H9 (cell line): ENCODE data around the gene HAND1. TPM values are rescaled to one million over a fixed set of nuclear protein-coding genes. Genes with fewer than 3 reads are reported as not detected.

Experiments used
- DNase-seq: peaks from one replicate; pipeline ENCODE4 v3.0.0-alpha.2; 2017
- H2AFZ ChIP-seq: one replicate; pipeline ENCODE4 v1.6.1; 2013; ENCODE audit warnings: mild to moderate bottlenecking, low read length, control low read depth, moderate library complexity
- H2AK5ac ChIP-seq: 2 replicates; pipeline ENCODE4 v1.6.1; 2013; ENCODE audit warnings: low read length, control low read depth, mixed read lengths; ENCODE audit not compliant: insufficient read length
- H2BK120ac ChIP-seq: one replicate; pipeline ENCODE4 v1.6.1; 2013; ENCODE audit warnings: low read depth, mild to moderate bottlenecking, low read length, control low read depth, inconsistent platforms; ENCODE audit not compliant: poor library complexity, severe bottlenecking
- H2BK12ac ChIP-seq: 2 replicates; pipeline ENCODE4 v1.6.1; 2013; ENCODE audit warnings: low read length, control low read depth, mixed read lengths, low read depth; ENCODE audit not compliant: insufficient read length
- H2BK15ac ChIP-seq: 2 replicates; pipeline ENCODE4 v1.6.1; 2013; ENCODE audit warnings: low read depth, low read length, control low read depth
- H2BK20ac ChIP-seq: one replicate; pipeline ENCODE4 v1.6.1; 2013; ENCODE audit warnings: low read depth, mild to moderate bottlenecking, low read length, control low read depth, inconsistent platforms; ENCODE audit not compliant: poor library complexity, severe bottlenecking
- H2BK5ac ChIP-seq: 2 replicates; pipeline ENCODE4 v1.6.1; 2013; ENCODE audit warnings: low read length, control low read depth, mixed read lengths; ENCODE audit not compliant: insufficient read length
- H3K14ac ChIP-seq: 2 replicates; pipeline ENCODE4 v1.6.1; 2013; ENCODE audit warnings: low read length, control low read depth; ENCODE audit not compliant: insufficient read depth
- H3K18ac ChIP-seq: 2 replicates; pipeline ENCODE4 v1.6.1; 2013; ENCODE audit warnings: low read depth, mild to moderate bottlenecking, mixed read lengths, low read length, control low read depth; ENCODE audit not compliant: insufficient read length
- H3K23ac ChIP-seq: 2 replicates; pipeline ENCODE4 v1.6.1; 2013; ENCODE audit warnings: low read length, control low read depth, mixed read lengths, low read depth; ENCODE audit not compliant: insufficient read length
- H3K23me2 ChIP-seq: 2 replicates; pipeline ENCODE4 v1.6.1; 2013; ENCODE audit warnings: low read depth, mild to moderate bottlenecking, mixed read lengths, low read length, control low read depth; ENCODE audit not compliant: insufficient read length, poor library complexity, severe bottlenecking
- H3K27ac ChIP-seq: 2 replicates; pipeline ENCODE4 v1.5.1; 2013; ENCODE audit warnings: low read length, control low read depth, mixed read lengths, low read depth; ENCODE audit not compliant: insufficient read length
- H3K27me3 ChIP-seq: 2 replicates; pipeline ENCODE4 v1.6.1; 2013; ENCODE audit warnings: low read length, control low read depth, inconsistent platforms; ENCODE audit not compliant: insufficient read depth
- H3K4ac ChIP-seq: 2 replicates; pipeline ENCODE4 v1.6.1; 2013; ENCODE audit warnings: low read depth, mild to moderate bottlenecking, control low read depth, inconsistent platforms, low read length, moderate library complexity
- H3K4me1 ChIP-seq: 2 replicates; pipeline ENCODE4 v1.6.1; 2013; ENCODE audit warnings: low read length, control low read depth, inconsistent platforms; ENCODE audit not compliant: insufficient read depth
- H3K4me2 ChIP-seq: 2 replicates; pipeline ENCODE4 v1.6.1; 2013; ENCODE audit warnings: low read length, control low read depth, mixed read lengths; ENCODE audit not compliant: insufficient read length, insufficient read depth
- H3K56ac ChIP-seq: 2 replicates; pipeline ENCODE4 v1.6.1; 2013; ENCODE audit warnings: low read depth, mild to moderate bottlenecking, mixed read lengths, low read length, control low read depth; ENCODE audit not compliant: insufficient read length
- H3K79me1 ChIP-seq: 2 replicates; pipeline ENCODE4 v1.6.1; 2013; ENCODE audit warnings: low read depth, mild to moderate bottlenecking, moderate library complexity, low read length, control low read depth, inconsistent platforms; ENCODE audit not compliant: insufficient read depth, poor library complexity, severe bottlenecking
- H3K79me2 ChIP-seq: 2 replicates; pipeline ENCODE4 v1.6.1; 2013; ENCODE audit warnings: low read length, control low read depth, inconsistent platforms; ENCODE audit not compliant: insufficient read depth
- H3K9ac ChIP-seq: 2 replicates; pipeline ENCODE4 v1.6.1; 2013; ENCODE audit warnings: low read length, control low read depth, mixed read lengths; ENCODE audit not compliant: insufficient read length; ENCODE audit errors: extremely low read depth
- H3K9me3 ChIP-seq: one replicate; pipeline ENCODE4 v1.6.1; 2013; ENCODE audit warnings: low read depth, low read length, inconsistent platforms; ENCODE audit not compliant: control insufficient read depth
- H3T11ph ChIP-seq: one replicate; pipeline ENCODE4 v1.6.1; 2013; ENCODE audit warnings: mild to moderate bottlenecking, low read length, control low read depth, inconsistent platforms
- H4K20me1 ChIP-seq: one replicate; pipeline ENCODE4 v1.6.1; 2013; ENCODE audit not compliant: control insufficient read depth, insufficient read length, insufficient read depth
- H4K5ac ChIP-seq: 2 replicates; pipeline ENCODE4 v1.6.1; 2013; ENCODE audit warnings: low read depth, mild to moderate bottlenecking, mixed read lengths, low read length, control low read depth; ENCODE audit not compliant: insufficient read length
- H4K8ac ChIP-seq: replicated peaks from 2 replicates; pipeline ENCODE4 v1.6.1; 2013; ENCODE audit warnings: low read length, control low read depth, mixed read lengths, low read depth; ENCODE audit not compliant: insufficient read length
- H4K91ac ChIP-seq: 2 replicates; pipeline ENCODE4 v1.6.1; 2013; ENCODE audit warnings: low read depth, mild to moderate bottlenecking, moderate library complexity, mixed read lengths, low read length, control low read depth; ENCODE audit not compliant: insufficient read length
- H3K27ac Mint-ChIP-seq, 3 experiments: 2 replicates in 2 of 3; 3 replicates in 1 of 3; pipeline ENCODE4 v1.8.0; 2020 to 2021; ENCODE audit warnings: mixed read lengths in 3 of 3, mild to moderate bottlenecking in 1 of 3, moderate library complexity in 1 of 3
- H3K27me3 Mint-ChIP-seq: 2 replicates; pipeline ENCODE4 v1.8.0; 2021; ENCODE audit warnings: low read depth, mild to moderate bottlenecking, moderate library complexity, mixed read lengths
- H3K36me3 Mint-ChIP-seq, 3 experiments: 2 replicates in 2 of 3; 3 replicates in 1 of 3; pipeline ENCODE4 v1.8.0; 2020 to 2021; ENCODE audit warnings: low read depth in 3 of 3, mixed read lengths in 3 of 3; ENCODE audit not compliant: insufficient read depth in 1 of 3
- H3K4me1 Mint-ChIP-seq, 2 experiments: 2 replicates each; pipeline ENCODE4 v1.8.0; 2020; ENCODE audit warnings: mixed read lengths in 2 of 2
- H3K4me3 Mint-ChIP-seq, 2 experiments: 2 replicates in 1 of 2; 3 replicates in 1 of 2; pipeline ENCODE4 v1.8.0; 2020 to 2021; ENCODE audit warnings: mild to moderate bottlenecking in 2 of 2, mixed read lengths in 2 of 2, moderate library complexity in 1 of 2
- H3K9me3 Mint-ChIP-seq, 2 experiments: 2 replicates in 1 of 2; 3 replicates in 1 of 2; pipeline ENCODE4 v1.8.0; 2020; ENCODE audit warnings: mild to moderate bottlenecking in 2 of 2, mixed read lengths in 2 of 2, moderate library complexity in 1 of 2
- WGBS: extraction: QIAGEN DNeasy Blood & Tissue Kit; methylation state at CpG from one replicate; pipeline ENCODE4 v1.1.7; 2013; ENCODE audit warnings: missing lambda C conversion rate, low lambda C conversion rate, mixed read lengths; ENCODE audit not compliant: insufficient read length; ENCODE audit errors: extremely low coverage; 5-methylcytosine and 5-hydroxymethylcytosine counted together
- total RNA-seq: library from RNA; stranded (reverse); gene quantifications from 2 replicates; pipeline ENCODE4 v1.2.1, GENCODE V29; 2021
- TF ChIP-seq, protein P1 (sequence below): fragments of 200-600 bp; sonication (generic); conservative IDR thresholded peaks from 3 replicates; pipeline ENCODE4 v1.8.0; 2021; ENCODE audit warnings: antibody characterized with exemption, mild to moderate bottlenecking

The HAND1 gene
- total RNA-seq, 1 experiment from 2014 or later: not detected

DNA sequence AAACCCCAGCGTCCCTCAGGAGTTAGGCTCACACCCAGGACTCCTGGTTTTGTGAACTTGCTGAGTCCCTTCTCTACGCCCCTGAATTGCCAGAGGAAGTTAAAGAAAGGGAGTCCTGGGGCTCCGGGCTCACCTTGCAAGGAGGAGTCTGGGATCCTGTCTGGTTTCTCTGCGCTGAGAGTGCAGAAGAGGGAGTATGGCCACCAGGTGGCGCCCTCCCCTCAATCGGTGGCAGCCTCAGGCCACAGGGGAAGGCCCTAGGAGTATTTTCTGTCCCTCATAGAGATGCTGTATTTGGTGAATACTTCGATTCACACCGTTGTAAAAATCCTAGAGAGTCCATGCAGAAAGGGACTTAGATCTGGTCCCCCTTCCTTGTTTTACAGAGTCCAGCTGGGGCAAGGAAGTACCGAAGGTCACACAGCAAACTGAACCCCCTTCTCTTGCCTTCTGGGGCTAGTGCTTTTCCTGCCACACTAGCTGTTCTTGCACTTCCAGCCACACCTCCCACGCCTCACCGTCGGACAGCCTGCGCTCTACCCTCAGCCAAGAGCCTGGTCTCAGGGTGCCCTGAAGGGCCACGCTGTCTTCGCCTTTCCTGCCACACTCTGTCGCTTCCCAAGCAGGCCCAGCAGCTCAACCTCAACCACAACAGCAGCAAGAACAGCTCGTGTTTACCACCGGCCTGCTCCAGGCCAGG lies 10.2 kb downstream of the HAND1 start:
- Mint-ChIP-seq H3K9me3 (no peaks in the 10 kb centered on the region), H3K4me3 (no peak overlapping the region; a peak in 1 of 5 replicates), H3K27ac (no peak overlapping the region), H3K27me3 (peaks cover 80% of the 10 kb centered on the region), H3K36me3 (no peaks in the 10 kb centered on the region; a peak in 1 of 7 replicates), H3K4me1 (peaks cover 3 to 14% of the 10 kb centered on the region in 2 experiments)
- no peak overlapping the region for H2AK5ac ChIP-seq
- no peak overlapping the region for H2BK120ac ChIP-seq
- no peak overlapping the region for H2BK5ac ChIP-seq
- H4K91ac ChIP-seq: no peak overlapping the region
- no peak overlapping the region for H4K5ac ChIP-seq
- no peaks in the 10 kb centered on the region for H3K79me2 ChIP-seq
- no peak overlapping the region for H4K8ac ChIP-seq
- H3K23me2 ChIP-seq: peaks cover 2% of the 10 kb centered on the region
- H3K27ac ChIP-seq: no peak overlapping the region
- H3K14ac ChIP-seq: no peak overlapping the region
- no peaks in the 10 kb centered on the region for H3K9me3 ChIP-seq
- H2BK12ac ChIP-seq: no peak overlapping the region
- DNase-seq: peak; percentile 88
- no peak overlapping the region for H3K4ac ChIP-seq
- no peaks in the 10 kb centered on the region for H4K20me1 ChIP-seq
- H2BK20ac ChIP-seq: no peak overlapping the region
- TF ChIP-seq, protein P1, sequence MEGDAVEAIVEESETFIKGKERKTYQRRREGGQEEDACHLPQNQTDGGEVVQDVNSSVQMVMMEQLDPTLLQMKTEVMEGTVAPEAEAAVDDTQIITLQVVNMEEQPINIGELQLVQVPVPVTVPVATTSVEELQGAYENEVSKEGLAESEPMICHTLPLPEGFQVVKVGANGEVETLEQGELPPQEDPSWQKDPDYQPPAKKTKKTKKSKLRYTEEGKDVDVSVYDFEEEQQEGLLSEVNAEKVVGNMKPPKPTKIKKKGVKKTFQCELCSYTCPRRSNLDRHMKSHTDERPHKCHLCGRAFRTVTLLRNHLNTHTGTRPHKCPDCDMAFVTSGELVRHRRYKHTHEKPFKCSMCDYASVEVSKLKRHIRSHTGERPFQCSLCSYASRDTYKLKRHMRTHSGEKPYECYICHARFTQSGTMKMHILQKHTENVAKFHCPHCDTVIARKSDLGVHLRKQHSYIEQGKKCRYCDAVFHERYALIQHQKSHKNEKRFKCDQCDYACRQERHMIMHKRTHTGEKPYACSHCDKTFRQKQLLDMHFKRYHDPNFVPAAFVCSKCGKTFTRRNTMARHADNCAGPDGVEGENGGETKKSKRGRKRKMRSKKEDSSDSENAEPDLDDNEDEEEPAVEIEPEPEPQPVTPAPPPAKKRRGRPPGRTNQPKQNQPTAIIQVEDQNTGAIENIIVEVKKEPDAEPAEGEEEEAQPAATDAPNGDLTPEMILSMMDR: peak; percentile 98
- H2BK15ac ChIP-seq: no peak overlapping the region
- no peak overlapping the region for H3K4me2 ChIP-seq
- no peak overlapping the region for H3K56ac ChIP-seq
- peaks cover 33% of the 10 kb centered on the region for H3K27me3 ChIP-seq
- no peaks in the 10 kb centered on the region for H3K4me1 ChIP-seq
- H2AFZ ChIP-seq: no peak overlapping the region
- H3T11ph ChIP-seq: no peak overlapping the region
- no peak overlapping the region for H3K18ac ChIP-seq
- H3K9ac ChIP-seq: no peak overlapping the region
- WGBS: no CpG with 5 or more reads among the region's 18 CpGs
- H3K23ac ChIP-seq: no peak overlapping the region
- H3K79me1 ChIP-seq: no peaks in the 10 kb centered on the region
